ENCODE data around the gene FBXL16. TPM values are rescaled to one million over a fixed set of nuclear protein-coding genes. Genes with fewer than 3 reads are reported as not detected.

Gene FBXL16
- total and polyA plus RNA-seq, 8 donors = 0.60 to 17.7 (median 2.3) TPM

GRCh38 chr16:740764-741505 is 35.3 kb upstream of the FBXL16 start, which contains the start of gene CIAO3:
CIAO3 (minus strand) TSS chr16:740997; CDS start chr16:740985, 12 bp downstream.
- Histone ChIP-seq H3K4me1 (peaks cover 5 to 7% (median 7%) of the 10 kb centered on the region in 3 donors), H3K27me3 (no peaks in the 10 kb centered on the region), H3K9me3 (no peaks in the 10 kb centered on the region), H3K4me3 (peak within 1 kb of the TSS; percentile 88 to 97 (median 96)), H3K27ac (peak within 1 kb of the TSS; percentile 47 to 72 (median 58)), H3K36me3 (peaks cover 0 to 15% (median 0%) of the 10 kb centered on the region in 3 donors)
- FAIRE-seq = no peak
- peak; percentile 95 to 96 (median 96) for ATAC-seq
- TF ChIP-seq, protein P1, sequence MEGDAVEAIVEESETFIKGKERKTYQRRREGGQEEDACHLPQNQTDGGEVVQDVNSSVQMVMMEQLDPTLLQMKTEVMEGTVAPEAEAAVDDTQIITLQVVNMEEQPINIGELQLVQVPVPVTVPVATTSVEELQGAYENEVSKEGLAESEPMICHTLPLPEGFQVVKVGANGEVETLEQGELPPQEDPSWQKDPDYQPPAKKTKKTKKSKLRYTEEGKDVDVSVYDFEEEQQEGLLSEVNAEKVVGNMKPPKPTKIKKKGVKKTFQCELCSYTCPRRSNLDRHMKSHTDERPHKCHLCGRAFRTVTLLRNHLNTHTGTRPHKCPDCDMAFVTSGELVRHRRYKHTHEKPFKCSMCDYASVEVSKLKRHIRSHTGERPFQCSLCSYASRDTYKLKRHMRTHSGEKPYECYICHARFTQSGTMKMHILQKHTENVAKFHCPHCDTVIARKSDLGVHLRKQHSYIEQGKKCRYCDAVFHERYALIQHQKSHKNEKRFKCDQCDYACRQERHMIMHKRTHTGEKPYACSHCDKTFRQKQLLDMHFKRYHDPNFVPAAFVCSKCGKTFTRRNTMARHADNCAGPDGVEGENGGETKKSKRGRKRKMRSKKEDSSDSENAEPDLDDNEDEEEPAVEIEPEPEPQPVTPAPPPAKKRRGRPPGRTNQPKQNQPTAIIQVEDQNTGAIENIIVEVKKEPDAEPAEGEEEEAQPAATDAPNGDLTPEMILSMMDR (IDR thresholded peaks at IDR 0.05) = peak; percentile 87 to 95 (median 92)
- peak; percentile 81 to 99 (median 93) for DNase-seq
- 1% methylated on average over 57 to 79 of the region's 79 CpGs for WGBS, 2 donors
- intact Hi-C loops (cut with DNase I) = no loop called here

GRCh38 chr16:740459-740763 is 34.8 kb upstream of the FBXL16 start:
- H3K36me3 ChIP-seq = peaks cover 0 to 20% (median 0%) of the 10 kb centered on the region in 3 donors
- FAIRE-seq = no peak
- TF ChIP-seq, protein P1 (IDR thresholded peaks at IDR 0.05) = no peak
- peak overlapping the region; percentile 88 to 97 (median 96) for H3K4me3 ChIP-seq
- intact Hi-C loops (cut with DNase I) = no loop called here
- no peaks in the 10 kb centered on the region for H3K9me3 ChIP-seq
- 0 to 1% methylated on average over 19 to 22 of the region's 22 CpGs for WGBS, 2 donors
- H3K27ac ChIP-seq = peak overlapping the region in 2 of 4 donors; percentile 47 to 72
- H3K27me3 ChIP-seq = no peaks in the 10 kb centered on the region
- peak; percentile 2 to 25 (median 19) for ATAC-seq
- peak in 1 of 6 donors; percentile 83 for DNase-seq
- peaks cover 5 to 7% (median 7%) of the 10 kb centered on the region in 3 donors for H3K4me1 ChIP-seq

DNA sequence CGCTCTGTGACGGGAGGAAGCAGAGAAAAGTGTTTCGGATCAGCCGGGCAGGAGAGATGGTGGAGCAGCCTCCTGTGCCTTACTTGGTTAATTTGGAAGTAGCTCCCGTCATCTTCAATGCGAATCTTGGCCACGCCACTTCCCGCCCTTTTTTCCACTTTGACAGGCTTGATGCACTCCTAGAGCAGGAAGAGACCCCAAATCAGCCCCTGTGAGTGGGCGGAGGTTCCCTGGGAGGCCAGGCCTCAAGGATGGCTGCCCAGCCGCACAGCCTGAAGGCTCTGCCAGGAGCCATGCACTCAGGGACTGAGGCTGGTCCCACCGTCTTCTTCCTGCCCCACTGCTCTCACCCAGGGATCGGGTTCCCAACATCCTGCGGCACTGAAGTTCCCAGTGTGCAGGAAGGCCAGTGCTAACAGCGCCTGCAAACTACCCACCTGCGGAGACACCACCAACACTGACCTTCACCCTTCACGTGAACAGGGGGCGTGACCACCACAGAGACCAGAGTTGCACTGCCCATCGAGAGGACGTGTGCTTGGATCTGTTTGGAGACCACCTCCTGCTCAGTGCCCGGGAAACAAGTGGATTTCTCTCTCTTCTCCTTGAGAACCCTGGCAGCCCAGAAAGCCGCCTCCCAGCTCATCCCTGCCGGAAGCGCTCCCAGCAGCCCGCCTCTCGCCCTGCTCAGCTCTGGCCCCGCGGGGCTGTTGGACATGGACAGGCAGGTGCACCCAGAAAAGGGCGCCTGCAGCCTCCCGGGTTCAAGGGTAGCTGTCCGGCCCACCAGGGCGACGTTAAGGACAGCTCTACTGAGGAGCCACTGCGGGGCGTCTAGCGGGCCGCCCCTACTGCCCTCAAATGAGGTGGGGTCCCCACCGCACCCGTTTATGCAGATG is 34.2 kb upstream of the FBXL16 start:
- Histone ChIP-seq H3K9me3 (no peaks in the 10 kb centered on the region), H3K27ac (no peak overlapping the region), H3K4me1 (peaks cover 5 to 7% (median 7%) of the 10 kb centered on the region in 3 donors), H3K4me3 (peak overlapping the region; percentile 88 to 97 (median 96)), H3K27me3 (no peaks in the 10 kb centered on the region), H3K36me3 (peaks cover 0 to 21% (median 0%) of the 10 kb centered on the region in 3 donors)
- 32 to 36% methylated on average over 37 to 38 of the region's 38 CpGs for WGBS, 2 donors
- TF ChIP-seq, protein P1 (IDR thresholded peaks at IDR 0.05) = no peak
- ATAC-seq (no peak), DNase-seq (peak in 2 of 6 donors; percentile 58 to 77), FAIRE-seq (no peak)
- intact Hi-C loops (cut with DNase I) = no loop called here

DNA sequence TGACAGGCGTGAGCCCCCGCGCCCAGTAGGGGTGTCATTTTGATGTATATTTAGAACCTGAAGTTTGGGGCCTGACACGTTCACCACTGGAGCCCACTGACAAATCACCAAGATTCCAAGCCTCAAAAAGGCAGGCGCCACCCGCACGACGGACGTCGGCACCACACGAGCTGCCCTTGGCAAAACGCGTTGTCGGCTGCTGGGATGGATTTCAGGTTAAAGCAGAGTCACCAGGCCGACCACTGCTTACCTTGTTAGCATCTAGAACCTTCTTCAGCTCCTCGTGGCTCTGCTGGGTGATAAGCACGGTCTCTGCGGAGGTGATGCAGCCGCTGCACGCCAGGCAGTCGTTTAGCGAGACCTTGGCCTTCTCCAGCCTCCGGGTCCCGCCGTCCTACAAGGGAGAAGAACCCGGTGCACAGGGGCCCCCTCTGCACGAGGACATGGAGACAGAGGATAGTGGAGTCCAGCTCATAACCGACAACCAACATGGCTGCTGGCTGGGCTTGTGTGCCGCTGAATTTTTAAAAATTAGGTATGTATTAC is 31.4 kb upstream of the FBXL16 start:
- no peak for FAIRE-seq

More for the DNA sequence above, 31.4 kb upstream of the FBXL16 start:
- DNase-seq = no peak
- intact Hi-C loops (cut with DNase I) = no loop called here
- peaks cover 5 to 7% (median 7%) of the 10 kb centered on the region in 3 donors for H3K4me1 ChIP-seq
- peaks cover 0 to 38% (median 0%) of the 10 kb centered on the region in 3 donors for H3K36me3 ChIP-seq
- no peaks in the 10 kb centered on the region for H3K27me3 ChIP-seq
- TF ChIP-seq, protein P1 (IDR thresholded peaks at IDR 0.05) = no peak
- no peak overlapping the region for H3K27ac ChIP-seq
- WGBS, 2 donors = 95 to 97% methylated on average over 29 of the region's 29 CpGs
- no peak overlapping the region for H3K4me3 ChIP-seq
- no peaks in the 10 kb centered on the region for H3K9me3 ChIP-seq
- ATAC-seq = no peak
